ENCODE results near the gene OMD.

OMD gene

DNA sequence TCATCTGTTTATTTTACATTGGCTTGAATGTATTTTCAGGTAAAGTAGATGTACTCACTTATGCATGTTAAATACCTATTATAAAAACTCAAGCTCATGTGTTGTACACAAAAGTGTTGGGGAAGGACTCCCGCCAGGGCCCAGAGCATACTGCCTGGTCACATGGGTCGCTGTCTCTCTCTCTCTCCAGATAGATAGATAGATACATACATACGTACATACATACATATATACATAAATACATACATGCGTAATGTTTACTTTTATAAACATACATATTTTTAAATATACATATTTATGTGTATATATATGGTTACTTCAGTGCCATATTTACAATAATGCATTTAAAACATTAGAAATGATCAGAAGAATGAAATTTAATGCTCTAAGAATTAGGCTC, 33.3 kb upstream of the OMD start:
- in situ Hi-C loops (cut with HindIII; ENCODE audit: low sequenced_read_pairs): no loop called here
- DNase-seq (ENCODE audit: low read depth): no peak
- H3K4me3 ChIP-seq (ENCODE audit: low read depth, low read length): no peak overlapping the region
- TF ChIP-seq, protein P1, sequence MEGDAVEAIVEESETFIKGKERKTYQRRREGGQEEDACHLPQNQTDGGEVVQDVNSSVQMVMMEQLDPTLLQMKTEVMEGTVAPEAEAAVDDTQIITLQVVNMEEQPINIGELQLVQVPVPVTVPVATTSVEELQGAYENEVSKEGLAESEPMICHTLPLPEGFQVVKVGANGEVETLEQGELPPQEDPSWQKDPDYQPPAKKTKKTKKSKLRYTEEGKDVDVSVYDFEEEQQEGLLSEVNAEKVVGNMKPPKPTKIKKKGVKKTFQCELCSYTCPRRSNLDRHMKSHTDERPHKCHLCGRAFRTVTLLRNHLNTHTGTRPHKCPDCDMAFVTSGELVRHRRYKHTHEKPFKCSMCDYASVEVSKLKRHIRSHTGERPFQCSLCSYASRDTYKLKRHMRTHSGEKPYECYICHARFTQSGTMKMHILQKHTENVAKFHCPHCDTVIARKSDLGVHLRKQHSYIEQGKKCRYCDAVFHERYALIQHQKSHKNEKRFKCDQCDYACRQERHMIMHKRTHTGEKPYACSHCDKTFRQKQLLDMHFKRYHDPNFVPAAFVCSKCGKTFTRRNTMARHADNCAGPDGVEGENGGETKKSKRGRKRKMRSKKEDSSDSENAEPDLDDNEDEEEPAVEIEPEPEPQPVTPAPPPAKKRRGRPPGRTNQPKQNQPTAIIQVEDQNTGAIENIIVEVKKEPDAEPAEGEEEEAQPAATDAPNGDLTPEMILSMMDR (IDR thresholded peaks at IDR 0.05; ENCODE audit: low read depth, low read length, missing control alignments): no peak

DNA sequence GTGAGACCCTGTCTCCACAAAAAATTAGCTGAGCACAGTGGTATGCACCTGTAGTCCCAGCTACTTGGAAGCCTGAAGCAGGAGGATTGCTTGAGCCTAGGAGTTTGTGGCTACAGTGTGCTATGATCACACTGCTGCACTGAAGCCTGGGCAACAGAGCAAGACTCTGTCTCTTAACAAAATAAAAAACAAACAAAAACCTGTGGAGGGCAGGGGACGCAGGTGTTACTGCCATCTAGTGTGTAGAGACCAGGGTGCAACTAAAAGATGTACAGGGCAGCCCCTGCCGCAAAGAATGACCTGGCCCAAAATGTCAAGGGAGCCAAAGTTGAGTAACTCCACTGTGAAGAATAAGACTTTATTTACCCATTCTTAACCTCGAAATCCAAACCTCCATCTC, 30.9 kb upstream of the OMD start:
- DNase-seq (ENCODE audit: low read depth): no peak
- H3K4me3 ChIP-seq (ENCODE audit: low read depth, low read length): no peak overlapping the region
- TF ChIP-seq, protein P1 (IDR thresholded peaks at IDR 0.05; ENCODE audit: low read depth, low read length, missing control alignments): peak; percentile 30
- in situ Hi-C loops (cut with HindIII; ENCODE audit: low sequenced_read_pairs): no loop called here

DNA sequence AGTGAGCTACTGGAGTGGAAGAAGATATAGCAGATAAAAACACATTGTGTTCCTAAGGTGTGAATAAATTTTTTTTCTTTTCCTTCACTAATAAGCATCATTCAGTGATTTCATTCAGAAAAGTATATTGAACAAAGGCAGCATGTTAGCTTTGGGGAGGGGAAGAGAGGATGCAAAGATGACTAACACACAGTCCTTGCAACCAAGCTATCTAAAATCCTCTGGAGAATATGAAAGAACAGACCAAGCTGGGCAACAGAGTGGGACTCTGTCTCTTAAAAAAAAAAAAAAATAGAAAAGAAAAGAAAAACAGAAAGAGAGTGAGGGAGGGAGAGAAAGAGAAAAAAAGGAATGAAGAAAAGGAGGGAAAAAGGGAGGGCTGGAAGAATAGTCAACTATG, 22.3 kb upstream of the OMD start:
- no peak overlapping the region for H3K4me3 ChIP-seq (ENCODE audit: low read depth, low read length)
- DNase-seq (ENCODE audit: low read depth): no peak
- in situ Hi-C loops (cut with HindIII; ENCODE audit: low sequenced_read_pairs): no loop called here
- TF ChIP-seq, protein P1 (IDR thresholded peaks at IDR 0.05; ENCODE audit: low read depth, low read length, missing control alignments): no peak

- TF ChIP-seq, protein P1 (IDR thresholded peaks at IDR 0.05; ENCODE audit: low read depth, low read length, missing control alignments): no peak
- in situ Hi-C loops (cut with HindIII; ENCODE audit: low sequenced_read_pairs): no loop called here
- DNase-seq (ENCODE audit: low read depth): no peak
- no peak overlapping the region for H3K4me3 ChIP-seq (ENCODE audit: low read depth, low read length)
These were observed 20.6 kb upstream of the OMD start for GRCh38 chr9:92444841-92445240.

DNA sequence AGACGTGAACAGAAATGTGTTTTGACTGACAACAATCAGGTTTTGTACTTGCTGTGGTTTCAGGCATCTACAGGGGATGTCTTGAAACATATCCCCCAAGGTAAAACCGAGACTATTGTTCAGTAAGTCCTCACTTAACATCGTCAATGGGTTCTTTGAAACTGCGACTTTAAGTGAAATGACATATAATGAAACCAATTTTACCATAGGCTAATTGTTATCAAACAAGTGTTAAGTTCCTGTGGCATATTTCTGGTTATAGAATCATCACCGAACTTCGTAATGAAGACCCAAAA, 16.4 kb upstream of the OMD start:
- no peak overlapping the region for H3K4me3 ChIP-seq (ENCODE audit: low read depth, low read length)
- TF ChIP-seq, protein P1 (IDR thresholded peaks at IDR 0.05; ENCODE audit: low read depth, low read length, missing control alignments): no peak
- in situ Hi-C loops (cut with HindIII; ENCODE audit: low sequenced_read_pairs): no loop called here
- no peak for DNase-seq (ENCODE audit: low read depth)

GRCh38 chr9:92439921-92440750, 15.9 kb upstream of the OMD start:
- in situ Hi-C loops (cut with HindIII; ENCODE audit: low sequenced_read_pairs): no loop called here
- DNase-seq (ENCODE audit: low read depth): no peak
- H3K4me3 ChIP-seq (ENCODE audit: low read depth, low read length): no peak overlapping the region
- TF ChIP-seq, protein P1 (IDR thresholded peaks at IDR 0.05; ENCODE audit: low read depth, low read length, missing control alignments): no peak
